Muscle of leg (tissue), 11 donors: ENCODE results near the gene SETD6. TPM values are rescaled to one million over a fixed set of nuclear protein-coding genes. Genes with fewer than 3 reads are reported as not detected.

Source experiments
- DNase-seq: peaks from one replicate; pipeline ENCODE4 v3.0.0; 2013
- H3K27ac ChIP-seq: one replicate; pipeline ENCODE4 v1.5.1; 2013; ENCODE audit warnings: mild to moderate bottlenecking, low read length, control low read depth
- H3K27me3 ChIP-seq: one replicate; pipeline ENCODE4 v1.6.1; 2013; ENCODE audit warnings: low read length; ENCODE audit not compliant: control insufficient read depth, insufficient read depth
- H3K36me3 ChIP-seq: one replicate; pipeline ENCODE4 v1.6.1; 2013; ENCODE audit warnings: low read length; ENCODE audit not compliant: control insufficient read depth, insufficient read depth
- H3K4me1 ChIP-seq: one replicate; pipeline ENCODE4 v1.6.1; 2013; ENCODE audit warnings: low read length; ENCODE audit not compliant: control insufficient read depth, insufficient read depth
- H3K4me3 ChIP-seq: one replicate; pipeline ENCODE4 v1.5.1; 2013; ENCODE audit warnings: low read length, control low read depth
- H3K9me3 ChIP-seq: replicated peaks from 2 replicates; pipeline ENCODE4 v1.6.1; 2013; ENCODE audit warnings: low read depth, low read length; ENCODE audit not compliant: control insufficient read depth
- WGBS: methylation state at CpG from one replicate; pipeline ENCODE4 v1.1.5; 2013; ENCODE audit warnings: missing lambda C conversion rate; ENCODE audit not compliant: insufficient coverage; 5-methylcytosine and 5-hydroxymethylcytosine counted together
- polyA plus RNA-seq, 8 donors: library from polyadenylated mRNA; unstranded; fragments of 120-200 nt; gene quantifications; one replicate each; pipeline versions ENCODE4 v1.2.1 to v1.2.3, GENCODE V29; 2013; ENCODE audit warnings: inconsistent platforms in 1 of 8, low replicate concordance in 1 of 8; ENCODE audit not compliant: insufficient read length in 8 of 8, insufficient read depth in 1 of 8
- total RNA-seq: library from RNA; stranded (reverse); fragments of 120-200 nt; gene quantifications from one replicate; pipeline ENCODE4 v1.2.4, GENCODE V29; 2013

SETD6 gene
- total and polyA plus RNA-seq, 9 donors: 11.5 to 21.0 (median 14.8) TPM

DNA sequence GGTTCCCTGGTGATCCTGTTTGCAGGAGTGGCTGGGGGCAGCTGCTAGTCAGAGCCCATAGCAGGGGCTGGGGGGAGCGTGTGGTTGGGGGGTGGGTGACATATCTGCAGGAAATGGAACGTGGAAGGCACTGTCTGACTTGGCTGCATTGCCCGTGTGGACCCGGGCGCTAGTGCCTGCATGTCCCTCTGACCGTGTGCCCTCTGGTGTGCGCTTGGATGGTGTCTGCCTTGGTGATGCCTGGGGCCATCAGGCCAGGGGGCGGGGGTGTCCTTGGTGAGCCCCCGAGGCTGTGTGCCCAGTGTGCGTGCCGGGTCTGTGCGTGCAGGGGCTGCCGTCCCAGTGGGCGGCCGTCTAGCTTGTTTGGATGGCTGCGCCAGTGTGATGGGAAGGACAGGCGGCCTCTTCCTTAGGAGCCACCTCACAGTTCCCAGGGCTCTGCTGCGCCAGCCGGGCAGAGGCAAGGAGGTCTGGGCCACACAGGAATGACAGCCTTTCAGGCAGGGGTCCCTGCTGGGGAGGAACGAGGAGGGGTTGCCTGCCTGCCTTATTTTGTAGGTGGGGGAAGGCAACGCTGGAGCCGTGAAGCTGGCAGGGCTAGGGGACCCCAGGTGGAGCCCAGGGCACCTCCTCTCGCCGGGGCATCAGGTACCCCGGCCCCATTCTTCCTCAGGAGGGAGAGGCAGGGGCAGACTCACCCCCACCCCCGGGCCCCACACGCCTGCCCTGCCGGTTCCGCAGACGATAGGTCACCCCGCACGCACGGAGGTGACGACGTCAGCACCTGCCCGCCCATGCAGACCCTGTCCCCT lies 14.7 kb upstream of the SETD6 start:
- DNase-seq: no peak
- Histone ChIP-seq H3K4me3 (peak overlapping the region; percentile 46), H3K27ac (no peak overlapping the region), H3K27me3 (peaks cover 30% of the 10 kb centered on the region), H3K36me3 (peaks cover 9% of the 10 kb centered on the region), H3K9me3 (no peaks in the 10 kb centered on the region), H3K4me1 (peaks cover 33% of the 10 kb centered on the region)
- WGBS: 7% methylated on average over 32 of the region's 36 CpGs

- Histone ChIP-seq H3K4me1 (peaks cover 28% of the 10 kb centered on the region), H3K9me3 (no peaks in the 10 kb centered on the region), H3K27me3 (peaks cover 30% of the 10 kb centered on the region), H3K36me3 (peaks cover 9% of the 10 kb centered on the region), H3K27ac (no peak overlapping the region), H3K4me3 (peak overlapping the region; percentile 46)
- DNase-seq: peak; percentile 65
- 9% methylated on average over 34 of the region's 42 CpGs for WGBS
Measured at GRCh38 chr16:58501242-58502131, 13.8 kb upstream of the SETD6 start.

DNA sequence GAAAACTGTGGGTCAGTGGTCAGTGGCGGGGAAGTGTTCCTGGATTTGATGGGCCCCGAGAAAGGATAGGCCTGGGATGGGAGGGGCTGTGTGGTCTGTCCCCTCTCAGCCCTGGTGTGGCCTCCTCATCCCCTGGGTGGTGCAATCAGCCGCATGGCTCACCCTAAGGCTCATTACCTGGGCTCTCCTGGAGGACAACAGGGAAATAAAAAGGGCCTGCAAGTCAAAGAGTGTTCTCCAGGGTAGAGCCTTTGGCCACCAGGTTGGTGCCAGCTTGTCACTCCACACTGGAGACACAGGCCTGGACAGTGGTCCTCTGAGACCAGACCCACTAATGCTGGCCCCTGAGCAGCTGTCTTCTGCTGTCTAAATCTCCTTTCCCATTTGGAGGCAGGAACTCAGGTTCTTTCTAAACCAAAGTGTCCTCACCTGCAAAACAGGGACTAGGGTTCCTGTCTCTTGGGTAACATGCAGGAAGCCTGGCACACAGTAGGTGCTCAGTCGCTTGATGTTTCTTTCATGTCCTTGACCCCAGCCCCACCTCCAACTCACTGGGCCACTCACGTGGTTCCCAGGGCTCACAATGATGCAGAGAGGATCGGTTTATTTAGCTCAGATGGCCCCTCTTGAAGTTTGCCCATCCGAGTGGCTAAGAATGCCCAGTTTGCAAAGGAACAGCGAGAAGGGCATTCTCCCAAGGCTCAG lies 12.9 kb upstream of the SETD6 start:
- peaks cover 9% of the 10 kb centered on the region for H3K36me3 ChIP-seq
- 82% methylated on average over 6 of the region's 8 CpGs for WGBS
- H3K4me1 ChIP-seq: peaks cover 28% of the 10 kb centered on the region
- peaks cover 30% of the 10 kb centered on the region for H3K27me3 ChIP-seq
- no peak overlapping the region for H3K4me3 ChIP-seq
- no peak for DNase-seq
- H3K9me3 ChIP-seq: no peaks in the 10 kb centered on the region
- H3K27ac ChIP-seq: no peak overlapping the region

GRCh38 chr16:58503166-58503862 lies 12.0 kb upstream of the SETD6 start:
- H3K4me1 ChIP-seq: peaks cover 28% of the 10 kb centered on the region
- WGBS: 86% methylated on average over 13 of the region's 14 CpGs

DNA sequence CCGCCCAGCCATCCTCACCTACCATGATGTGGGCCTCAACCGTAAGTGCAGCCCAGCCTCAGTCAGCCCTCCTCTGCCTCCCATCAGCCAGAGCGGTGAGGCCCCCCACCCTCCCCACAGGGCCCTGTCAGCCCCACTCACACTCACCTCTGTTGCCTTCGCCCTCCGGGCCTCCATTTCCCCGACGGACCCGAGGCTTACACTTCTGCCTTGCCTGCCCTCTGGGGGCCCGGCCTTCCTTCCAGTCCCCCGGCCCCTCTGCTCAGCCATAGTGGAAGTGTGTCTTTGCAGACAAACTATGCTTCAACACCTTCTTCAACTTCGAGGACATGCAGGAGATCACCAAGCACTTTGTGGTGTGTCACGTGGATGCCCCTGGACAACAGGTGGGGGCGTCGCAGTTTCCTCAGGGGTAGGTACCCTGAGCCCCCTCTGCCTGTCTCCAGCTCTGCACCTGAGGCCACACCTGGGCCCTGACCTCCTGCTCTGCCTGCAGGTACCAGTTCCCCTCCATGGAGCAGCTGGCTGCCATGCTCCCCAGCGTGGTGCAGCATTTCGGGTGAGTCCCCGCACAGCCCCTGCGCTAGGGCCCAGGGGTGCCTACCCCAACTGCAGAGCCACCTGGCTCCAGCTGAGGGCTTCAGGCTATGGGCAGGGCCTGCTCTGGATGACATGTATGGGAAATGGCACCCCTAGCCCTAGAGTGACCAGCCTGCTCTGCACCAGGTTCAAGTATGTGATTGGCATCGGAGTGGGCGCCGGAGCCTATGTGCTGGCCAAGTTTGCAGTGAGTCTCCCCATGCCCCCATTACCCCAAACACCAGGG lies 11.2 kb upstream of the SETD6 start:
- peaks cover 28% of the 10 kb centered on the region for H3K4me1 ChIP-seq
- peaks cover 30% of the 10 kb centered on the region for H3K27me3 ChIP-seq
- H3K27ac ChIP-seq: no peak overlapping the region
- 91% methylated on average over 14 of the region's 21 CpGs for WGBS
- H3K9me3 ChIP-seq: no peaks in the 10 kb centered on the region
- DNase-seq: no peak
- peaks cover 12% of the 10 kb centered on the region for H3K36me3 ChIP-seq
- H3K4me3 ChIP-seq: no peak overlapping the region

More at GRCh38 chr16:58503166-58503862, 12.0 kb upstream of the SETD6 start:
- no peak for DNase-seq
- Histone ChIP-seq H3K4me3 (no peak overlapping the region), H3K36me3 (peaks cover 12% of the 10 kb centered on the region), H3K27me3 (peaks cover 30% of the 10 kb centered on the region), H3K27ac (no peak overlapping the region), H3K9me3 (no peaks in the 10 kb centered on the region)

GRCh38 chr16:58506241-58507194 lies 8.8 kb upstream of the SETD6 start:
- Histone ChIP-seq H3K27me3 (peaks cover 10% of the 10 kb centered on the region), H3K9me3 (no peaks in the 10 kb centered on the region), H3K4me1 (peaks cover 10% of the 10 kb centered on the region), H3K4me3 (no peak overlapping the region), H3K36me3 (peaks cover 22% of the 10 kb centered on the region), H3K27ac (no peak overlapping the region)
- DNase-seq: no peak
- WGBS: 85% methylated on average over 9 of the region's 20 CpGs

- no peak for DNase-seq
- Histone ChIP-seq H3K4me1 (peaks cover 7% of the 10 kb centered on the region), H3K27me3 (peaks cover 4% of the 10 kb centered on the region), H3K9me3 (no peaks in the 10 kb centered on the region), H3K36me3 (peaks cover 22% of the 10 kb centered on the region), H3K27ac (no peak overlapping the region), H3K4me3 (no peak overlapping the region)
- 79% methylated on average over 5 of the region's 15 CpGs for WGBS
Measured at GRCh38 chr16:58507195-58507962, 7.9 kb upstream of the SETD6 start.
